ENCODE data around the gene TMEM63C. TPM values are rescaled to one million over a fixed set of nuclear protein-coding genes. Genes with fewer than 3 reads are reported as not detected.

The TMEM63C gene
- total and polyA plus RNA-seq, 5 donors = 0.03 to 0.23 (median 0.13) TPM; not detected in 1

DNA sequence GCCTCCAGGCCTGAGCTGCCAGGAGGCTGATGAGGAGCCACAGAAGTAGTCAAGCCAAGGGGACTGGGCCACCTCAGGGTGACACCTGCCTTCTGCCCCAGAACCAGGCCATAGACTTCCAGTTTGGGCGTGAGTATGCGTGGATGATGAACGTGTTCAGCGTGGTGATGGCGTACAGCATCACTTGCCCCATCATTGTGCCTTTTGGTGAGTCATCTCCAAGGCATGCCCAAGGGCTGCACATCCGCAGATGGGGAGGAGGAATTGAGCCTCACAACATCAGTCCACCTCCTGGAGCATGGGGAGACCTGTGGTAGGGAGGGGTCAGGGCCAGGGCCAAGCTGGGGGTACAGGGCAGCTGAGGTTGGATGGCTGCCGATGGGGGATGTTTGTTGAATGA is 67.1 kb downstream of the TMEM63C start:
- Histone ChIP-seq H3K27ac (ENCODE audit: low read length) (no peak overlapping the region), H3K27me3 (ENCODE audit: control insufficient read depth, insufficient read depth) (no peaks in the 10 kb centered on the region), H3K4me1 (ENCODE audit: control insufficient read depth, insufficient read depth, low read length) (no peaks in the 10 kb centered on the region), H3K4me3 (ENCODE audit: low read length) (no peak overlapping the region), H3K9me3 (ENCODE audit: control insufficient read depth, low read length) (no peaks in the 10 kb centered on the region)
- no peak for DNase-seq
- 86% methylated on average over 7 of the region's 7 CpGs for WGBS
- ATAC-seq = no peak
- intact Hi-C loops (cut with DNase I) = no loop called here

DNA sequence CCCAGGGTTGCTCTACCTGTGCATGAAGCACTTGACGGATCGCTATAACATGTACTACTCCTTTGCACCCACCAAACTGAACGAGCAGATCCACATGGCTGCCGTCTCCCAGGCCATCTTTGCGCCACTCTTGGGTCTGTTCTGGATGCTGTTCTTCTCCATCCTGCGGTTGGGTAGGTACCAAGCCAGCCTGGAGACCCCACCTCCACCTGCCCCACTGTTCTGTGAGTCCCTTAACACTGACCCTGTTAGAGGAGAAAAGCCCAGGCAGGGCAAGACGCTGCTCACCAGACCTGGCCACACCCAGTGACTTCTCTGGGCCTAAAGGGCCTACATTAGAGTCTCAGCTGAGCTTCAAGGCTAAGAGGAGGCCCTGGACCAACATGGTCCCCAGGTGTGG is 67.7 kb downstream of the TMEM63C start:
- DNase-seq (no peak), ATAC-seq (no peak)
- Histone ChIP-seq H3K27ac (ENCODE audit: low read length) (no peak overlapping the region), H3K9me3 (ENCODE audit: control insufficient read depth, low read length) (no peaks in the 10 kb centered on the region), H3K4me1 (ENCODE audit: control insufficient read depth, insufficient read depth, low read length) (no peaks in the 10 kb centered on the region), H3K27me3 (ENCODE audit: control insufficient read depth, insufficient read depth) (no peaks in the 10 kb centered on the region), H3K4me3 (ENCODE audit: low read length) (no peak overlapping the region)
- WGBS = 89% methylated on average over 7 of the region's 7 CpGs
- intact Hi-C loops (cut with DNase I) = no loop called here

DNA sequence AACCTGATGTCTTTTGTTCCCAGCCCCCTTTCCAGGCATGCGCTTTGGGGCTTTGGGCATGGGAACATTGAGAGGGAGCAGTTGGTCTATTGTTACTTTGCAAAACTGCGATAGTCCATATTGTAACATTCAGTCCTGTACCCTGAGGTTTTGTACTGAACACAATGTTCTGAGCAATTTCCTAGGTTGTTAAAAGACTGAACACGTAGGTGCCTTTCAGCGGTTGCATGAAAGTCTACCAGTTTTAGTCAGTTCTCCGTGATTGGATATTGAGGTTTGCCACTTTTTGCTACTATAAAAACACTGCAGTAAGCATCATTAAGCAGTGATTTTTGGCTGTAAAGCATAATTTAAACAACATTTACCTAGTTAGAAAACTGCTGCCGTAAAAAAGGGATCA is 69.3 kb downstream of the TMEM63C start:
- H3K4me1 ChIP-seq (ENCODE audit: control insufficient read depth, insufficient read depth, low read length) = no peaks in the 10 kb centered on the region
- ATAC-seq = no peak
- H3K27ac ChIP-seq (ENCODE audit: low read length) = no peak overlapping the region
- WGBS = 90% methylated on average over 6 of the region's 6 CpGs
- intact Hi-C loops (cut with DNase I) = no loop called here
- no peaks in the 10 kb centered on the region for H3K27me3 ChIP-seq (ENCODE audit: control insufficient read depth, insufficient read depth)
- no peak overlapping the region for H3K4me3 ChIP-seq (ENCODE audit: low read length)
- no peak for DNase-seq
- H3K9me3 ChIP-seq (ENCODE audit: control insufficient read depth, low read length) = no peaks in the 10 kb centered on the region

DNA sequence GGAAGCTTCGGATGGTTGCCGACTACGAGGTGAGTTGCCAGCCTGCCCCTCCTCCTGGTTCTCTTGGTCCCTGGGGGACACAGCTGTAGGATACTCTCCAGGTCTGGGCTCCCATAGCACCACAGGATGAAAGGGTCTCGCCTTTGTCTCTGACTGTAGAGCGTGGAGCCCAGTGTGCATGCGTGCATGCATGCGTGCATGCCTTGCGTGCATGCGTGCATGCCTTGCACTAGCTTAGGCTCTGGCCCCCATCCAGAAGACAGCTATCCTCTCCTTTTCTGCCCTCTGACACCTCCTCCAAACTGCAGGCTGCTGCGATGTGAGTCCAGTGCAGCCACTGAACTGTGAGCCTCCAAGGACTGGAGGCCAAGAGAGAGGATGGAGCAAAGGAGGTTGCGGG is 70.3 kb downstream of the TMEM63C start:
- ATAC-seq (no peak), DNase-seq (no peak)
- H3K27ac ChIP-seq (ENCODE audit: low read length) = no peak overlapping the region
- 91% methylated on average over 11 of the region's 11 CpGs for WGBS
- H3K9me3 ChIP-seq (ENCODE audit: control insufficient read depth, low read length) = no peaks in the 10 kb centered on the region
- no peaks in the 10 kb centered on the region for H3K4me1 ChIP-seq (ENCODE audit: control insufficient read depth, insufficient read depth, low read length)
- no peak overlapping the region for H3K4me3 ChIP-seq (ENCODE audit: low read length)
- intact Hi-C loops (cut with DNase I) = no loop called here
- H3K27me3 ChIP-seq (ENCODE audit: control insufficient read depth, insufficient read depth) = no peaks in the 10 kb centered on the region

DNA sequence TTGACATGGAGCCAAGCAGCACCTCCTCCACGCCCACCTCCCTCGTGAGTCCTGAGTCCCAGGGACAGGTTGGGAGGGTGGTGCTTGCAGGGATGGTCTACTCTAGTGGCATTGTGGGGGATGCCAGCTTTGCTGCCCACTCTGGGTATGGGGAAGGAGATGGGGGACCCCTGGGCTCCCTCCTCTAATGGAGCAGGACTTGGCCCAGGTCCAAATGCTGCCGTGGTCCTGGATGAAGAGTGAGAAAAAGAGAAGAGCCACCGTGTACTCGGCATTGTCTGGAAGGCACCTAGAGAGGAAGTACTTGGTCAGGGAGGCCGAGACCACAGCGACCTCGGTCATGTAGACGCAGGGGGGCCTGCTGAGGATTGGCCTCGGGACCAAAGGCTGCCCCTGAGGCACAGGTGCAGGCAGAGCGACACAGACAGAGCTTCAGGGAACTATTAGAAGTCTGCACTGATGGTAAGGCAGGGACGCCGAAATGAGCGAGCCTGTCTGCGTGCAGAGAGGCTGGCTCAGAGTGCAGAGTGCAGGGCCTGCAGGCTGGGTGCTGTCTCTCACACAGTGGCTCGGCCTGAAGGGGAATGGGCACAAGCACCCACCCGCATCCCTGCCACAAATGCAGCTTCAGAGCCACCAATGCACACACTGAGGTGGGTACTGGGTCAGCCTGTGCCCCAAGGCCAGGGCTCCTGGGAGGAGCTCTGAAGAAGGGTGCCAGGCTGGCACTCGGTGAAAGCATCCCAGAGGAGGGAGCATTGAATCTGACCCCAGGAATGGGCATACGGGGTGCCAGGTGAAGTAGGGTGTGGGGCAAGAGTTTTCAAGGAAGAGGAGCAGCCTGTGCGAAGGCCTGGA is 72.0 kb downstream of the TMEM63C start:
- H3K4me1 ChIP-seq (ENCODE audit: control insufficient read depth, insufficient read depth, low read length) = no peaks in the 10 kb centered on the region
- no peaks in the 10 kb centered on the region for H3K9me3 ChIP-seq (ENCODE audit: control insufficient read depth, low read length)
- no peaks in the 10 kb centered on the region for H3K27me3 ChIP-seq (ENCODE audit: control insufficient read depth, insufficient read depth)
- ATAC-seq = no peak
- WGBS = 71% methylated on average over 20 of the region's 20 CpGs
- no peak for DNase-seq
- H3K4me3 ChIP-seq (ENCODE audit: low read length) = no peak overlapping the region
- no peak overlapping the region for H3K27ac ChIP-seq (ENCODE audit: low read length)
- intact Hi-C loops (cut with DNase I) = no loop called here

DNA sequence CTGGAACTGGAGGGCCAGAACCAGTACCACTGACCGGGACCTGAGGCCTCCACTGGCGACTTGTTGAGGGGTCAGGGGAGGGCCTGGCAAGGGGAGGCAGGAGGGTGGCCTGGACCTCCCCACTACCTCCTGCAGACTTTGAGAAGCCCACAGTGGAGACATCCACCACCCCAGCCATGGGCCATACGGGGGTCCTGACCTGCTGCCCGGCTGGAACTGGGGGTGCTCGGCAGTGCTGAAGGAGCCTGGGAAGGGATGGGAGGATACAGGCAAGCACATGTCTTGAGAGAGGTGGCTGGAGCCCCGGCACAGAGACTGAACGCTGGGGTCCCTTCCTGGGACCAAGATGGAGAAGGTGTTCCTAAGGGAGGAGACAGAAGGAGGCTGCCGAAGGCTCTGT is 75.1 kb downstream of the TMEM63C start:
- Histone ChIP-seq H3K4me1 (ENCODE audit: control insufficient read depth, insufficient read depth, low read length) (no peaks in the 10 kb centered on the region), H3K9me3 (ENCODE audit: control insufficient read depth, low read length) (no peaks in the 10 kb centered on the region), H3K27ac (ENCODE audit: low read length) (no peak overlapping the region), H3K27me3 (ENCODE audit: control insufficient read depth, insufficient read depth) (no peaks in the 10 kb centered on the region), H3K4me3 (ENCODE audit: low read length) (no peak overlapping the region)
- intact Hi-C loops (cut with DNase I) = no loop called here
- DNase-seq = peak in 1 of 3 donors; percentile 18
- WGBS = 85% methylated on average over 8 of the region's 8 CpGs
- ATAC-seq = no peak

DNA sequence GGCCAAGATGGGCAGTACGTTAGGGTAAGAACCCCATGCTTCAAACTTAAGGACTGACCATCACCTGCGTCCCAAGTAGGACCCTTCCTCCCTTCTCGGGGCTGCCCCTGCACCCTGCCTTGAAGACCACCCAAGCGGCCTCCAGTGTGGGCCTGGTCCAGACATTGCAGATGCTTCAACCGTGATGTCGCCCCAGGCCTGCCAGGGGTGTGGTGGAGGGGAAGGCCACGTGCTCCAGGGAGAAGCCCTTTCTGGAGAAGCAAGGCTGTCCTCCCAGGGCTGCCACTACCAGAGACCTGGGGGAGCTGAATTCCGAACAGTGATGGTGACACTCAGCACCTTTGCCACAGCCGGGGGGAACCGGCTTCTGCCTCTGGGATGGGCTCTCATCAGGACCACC is 76.1 kb downstream of the TMEM63C start:
- no peaks in the 10 kb centered on the region for H3K9me3 ChIP-seq (ENCODE audit: control insufficient read depth, low read length)
- ATAC-seq = no peak
- no peaks in the 10 kb centered on the region for H3K27me3 ChIP-seq (ENCODE audit: control insufficient read depth, insufficient read depth)
- 80% methylated on average over 10 of the region's 10 CpGs for WGBS
- no peak overlapping the region for H3K27ac ChIP-seq (ENCODE audit: low read length)
- H3K4me3 ChIP-seq (ENCODE audit: low read length) = no peak overlapping the region
- DNase-seq = no peak
- intact Hi-C loops (cut with DNase I) = no loop called here
- no peaks in the 10 kb centered on the region for H3K4me1 ChIP-seq (ENCODE audit: control insufficient read depth, insufficient read depth, low read length)

DNA sequence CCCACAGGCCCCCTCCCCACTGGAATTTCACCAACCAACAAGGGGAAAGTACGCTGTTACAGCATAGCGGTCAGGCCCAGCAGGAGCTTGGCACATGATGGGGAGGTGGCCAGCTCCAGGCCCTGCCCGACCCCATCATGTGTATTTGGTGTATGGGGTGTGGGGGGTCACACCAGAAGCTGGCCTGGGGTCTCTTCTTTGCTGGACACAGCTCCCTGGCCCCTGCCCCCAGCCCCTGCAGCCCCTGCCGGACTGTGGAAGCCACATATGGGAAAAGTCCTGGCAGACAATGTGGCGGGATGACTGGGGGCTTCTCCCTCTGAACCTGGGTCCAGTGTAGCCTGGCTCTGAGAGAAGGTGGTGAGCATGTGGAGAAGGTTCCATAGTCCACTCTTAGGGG is 77.0 kb downstream of the TMEM63C start:
- no peaks in the 10 kb centered on the region for H3K27me3 ChIP-seq (ENCODE audit: control insufficient read depth, insufficient read depth)
- H3K4me3 ChIP-seq (ENCODE audit: low read length) = no peak overlapping the region
- H3K4me1 ChIP-seq (ENCODE audit: control insufficient read depth, insufficient read depth, low read length) = no peaks in the 10 kb centered on the region
- no peaks in the 10 kb centered on the region for H3K9me3 ChIP-seq (ENCODE audit: control insufficient read depth, low read length)
- ATAC-seq (no peak), DNase-seq (peak in 1 of 3 donors; percentile 10)
- intact Hi-C loops (cut with DNase I) = no loop called here
- WGBS = 81% methylated on average over 5 of the region's 5 CpGs
- no peak overlapping the region for H3K27ac ChIP-seq (ENCODE audit: low read length)

DNA sequence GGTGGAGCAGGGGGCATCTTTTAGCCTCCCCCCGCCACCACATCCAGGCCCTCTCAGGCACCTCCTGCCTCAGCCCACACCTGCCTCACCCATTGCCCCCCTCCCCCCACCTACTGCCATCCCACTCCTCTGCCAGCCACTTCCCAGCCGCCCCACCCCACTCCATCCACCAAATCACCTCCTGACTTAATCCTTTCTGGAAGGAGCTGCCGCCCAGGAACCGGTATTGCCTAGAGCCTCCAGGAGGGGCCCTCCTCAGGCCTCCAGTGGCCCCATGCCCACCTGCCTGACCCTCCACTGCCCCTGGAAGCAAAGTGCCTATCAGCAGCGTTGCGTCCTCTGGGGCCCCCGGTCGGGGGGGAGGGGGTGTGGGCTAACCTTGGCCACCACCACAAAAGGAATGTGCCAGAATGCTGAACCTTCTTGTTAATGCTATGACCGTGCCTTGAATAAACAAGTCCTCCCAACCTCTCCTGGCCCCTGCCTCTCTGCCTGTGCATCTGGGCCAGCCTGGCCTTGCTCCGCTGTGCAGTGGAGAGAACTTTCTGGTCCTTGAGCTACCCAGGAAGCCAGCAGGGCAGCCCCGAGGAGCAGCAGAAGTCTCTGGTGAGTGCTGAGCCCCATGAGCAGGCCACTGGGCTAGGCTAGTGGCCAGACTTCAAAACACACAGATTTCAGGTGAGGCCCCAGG is 77.6 kb downstream of the TMEM63C start:
- Histone ChIP-seq H3K27ac (ENCODE audit: low read length) (no peak overlapping the region), H3K27me3 (ENCODE audit: control insufficient read depth, insufficient read depth) (no peaks in the 10 kb centered on the region), H3K4me1 (ENCODE audit: control insufficient read depth, insufficient read depth, low read length) (no peaks in the 10 kb centered on the region), H3K9me3 (ENCODE audit: control insufficient read depth, low read length) (no peaks in the 10 kb centered on the region), H3K4me3 (ENCODE audit: low read length) (no peak overlapping the region)
- intact Hi-C loops (cut with DNase I) = no loop called here
- 59% methylated on average over 11 of the region's 11 CpGs for WGBS
- DNase-seq = peak in 1 of 3 donors; percentile 21
- ATAC-seq = no peak

DNA sequence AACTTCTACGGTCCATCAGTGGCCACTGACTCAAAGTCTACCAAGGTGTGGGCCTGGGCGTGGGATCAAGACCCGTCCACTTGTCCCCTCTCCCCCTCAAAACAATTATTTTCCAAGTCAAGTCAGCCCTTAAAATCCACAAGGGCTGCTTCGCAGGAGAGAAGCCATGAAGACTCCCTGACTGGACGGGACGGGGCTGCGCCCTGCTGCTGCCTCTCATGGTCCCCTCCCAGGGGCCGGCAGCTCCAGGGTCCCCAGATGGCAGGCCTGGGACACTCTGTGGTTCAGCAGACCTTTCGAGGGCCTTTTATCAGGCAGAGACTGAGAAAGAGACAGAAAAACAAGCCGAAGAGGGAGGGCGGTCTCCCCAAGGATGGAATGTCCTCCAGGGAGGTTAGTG is 78.6 kb downstream of the TMEM63C start:
- Histone ChIP-seq H3K4me3 (ENCODE audit: low read length) (no peak overlapping the region), H3K4me1 (ENCODE audit: control insufficient read depth, insufficient read depth, low read length) (no peaks in the 10 kb centered on the region), H3K9me3 (ENCODE audit: control insufficient read depth, low read length) (no peaks in the 10 kb centered on the region), H3K27me3 (ENCODE audit: control insufficient read depth, insufficient read depth) (no peaks in the 10 kb centered on the region), H3K27ac (ENCODE audit: low read length) (no peak overlapping the region)
- DNase-seq (no peak), ATAC-seq (no peak)
- WGBS = 76% methylated on average over 11 of the region's 11 CpGs
- intact Hi-C loops (cut with DNase I) = no loop called here

DNA sequence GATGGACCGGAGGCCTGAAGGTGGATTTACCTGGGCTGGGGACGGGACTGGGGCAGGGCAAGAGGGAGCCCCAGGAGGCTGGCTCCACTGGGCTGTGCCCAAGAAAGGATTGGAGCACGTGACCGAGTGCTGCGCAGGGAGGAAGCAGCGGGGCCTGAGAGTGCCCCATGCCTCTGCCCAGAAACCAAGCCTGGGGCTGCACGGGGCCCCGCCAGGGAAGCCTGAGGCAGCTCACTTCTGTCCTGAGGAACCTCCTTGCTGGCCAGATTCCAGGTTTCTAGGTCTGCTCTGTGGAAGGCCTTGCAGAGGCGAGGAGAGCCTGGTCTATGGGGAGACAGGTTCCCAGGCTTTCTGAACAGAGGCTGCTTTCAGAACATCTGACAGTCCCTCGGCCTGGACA is 79.0 kb downstream of the TMEM63C start:
- Histone ChIP-seq H3K4me3 (ENCODE audit: low read length) (no peak overlapping the region), H3K27ac (ENCODE audit: low read length) (no peak overlapping the region), H3K4me1 (ENCODE audit: control insufficient read depth, insufficient read depth, low read length) (no peaks in the 10 kb centered on the region), H3K27me3 (ENCODE audit: control insufficient read depth, insufficient read depth) (no peaks in the 10 kb centered on the region), H3K9me3 (ENCODE audit: control insufficient read depth, low read length) (no peaks in the 10 kb centered on the region)
- ATAC-seq (no peak), DNase-seq (no peak)
- intact Hi-C loops (cut with DNase I) = no loop called here
- 55% methylated on average over 10 of the region's 10 CpGs for WGBS

All from right cardiac atrium (tissue), 5 donors.